ENCODE measurements around the gene HEG1.
A peak's percentile ranks its signal among the peaks of the same experiment; 100 is the strongest.

HEG1 gene

DNA sequence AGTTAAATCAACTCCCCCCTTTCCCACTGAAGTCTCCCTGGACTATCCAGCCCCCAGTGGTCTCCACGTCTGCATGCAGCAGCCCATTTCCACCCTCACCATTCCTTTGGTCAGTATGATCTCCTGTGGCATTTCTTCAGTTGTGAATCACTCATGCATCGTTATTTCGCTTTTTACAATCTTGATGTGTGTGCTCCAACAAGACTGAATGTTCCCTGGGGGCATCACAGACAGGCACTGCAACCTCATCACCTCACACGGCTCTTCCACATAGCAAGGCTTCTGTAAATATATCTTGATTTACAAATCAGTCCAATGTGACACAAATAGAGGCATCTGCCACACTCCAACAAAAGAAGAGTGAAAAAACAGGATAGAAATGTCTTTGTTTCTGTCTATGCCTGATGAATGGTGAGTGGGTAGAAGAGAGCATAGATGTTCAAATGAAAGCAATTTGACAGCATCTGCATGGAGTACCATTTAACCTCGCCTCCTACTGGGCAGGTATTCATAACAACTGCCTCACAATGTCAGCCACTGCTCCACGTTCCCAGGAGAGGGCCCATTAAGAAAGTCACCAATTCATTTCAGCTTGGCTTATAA, 5.2 kb downstream of the HEG1 start:
- DNase-seq (ENCODE audit: low spot score): no peak
- no peak for FAIRE-seq

DNA sequence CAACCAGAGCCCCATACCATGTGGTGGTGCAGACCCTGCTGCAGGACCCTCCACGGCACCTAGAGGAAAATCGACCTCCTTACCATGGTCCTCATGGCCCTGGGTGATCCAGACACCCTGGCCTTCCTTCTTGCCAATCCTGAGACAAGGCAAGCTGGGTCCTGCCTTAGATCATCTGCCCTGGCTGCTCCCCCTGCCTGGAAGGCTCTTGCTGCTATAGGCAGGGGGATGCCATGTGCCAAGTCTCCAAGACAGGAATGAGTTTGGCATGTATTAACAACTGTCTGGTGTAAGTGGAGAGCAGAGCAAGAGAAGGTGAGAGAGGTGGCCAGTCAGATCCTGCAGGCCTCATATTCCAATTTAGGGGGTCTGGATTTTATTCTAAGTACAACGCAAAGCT, 7.5 kb downstream of the HEG1 start:
- FAIRE-seq: no peak
- DNase-seq (ENCODE audit: low spot score): no peak

DNA sequence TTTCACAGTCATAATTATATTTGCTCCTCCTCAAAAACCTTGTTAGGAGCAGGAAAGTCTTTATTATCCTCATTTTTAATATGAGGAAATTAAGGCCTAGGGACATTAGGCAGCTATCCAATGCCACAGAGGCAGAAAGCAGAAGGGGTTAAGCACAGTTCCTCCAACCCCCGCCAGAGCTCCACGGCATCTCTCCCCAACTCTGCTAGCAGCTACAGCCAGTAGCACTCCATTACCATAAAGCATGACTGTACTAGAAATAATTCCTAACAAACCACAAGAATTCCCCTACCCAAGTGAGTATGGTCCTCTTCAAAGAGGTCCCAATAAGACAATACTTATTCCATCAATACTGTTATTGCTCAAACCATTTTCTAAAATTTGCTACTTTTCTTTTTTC, 9.8 kb downstream of the HEG1 start:
- FAIRE-seq (no peak), DNase-seq (ENCODE audit: low spot score) (peak; percentile 89)

GRCh38 chr3:125045194-125045593, 10.6 kb downstream of the HEG1 start:
- FAIRE-seq (no peak), DNase-seq (ENCODE audit: low spot score) (no peak)

DNA sequence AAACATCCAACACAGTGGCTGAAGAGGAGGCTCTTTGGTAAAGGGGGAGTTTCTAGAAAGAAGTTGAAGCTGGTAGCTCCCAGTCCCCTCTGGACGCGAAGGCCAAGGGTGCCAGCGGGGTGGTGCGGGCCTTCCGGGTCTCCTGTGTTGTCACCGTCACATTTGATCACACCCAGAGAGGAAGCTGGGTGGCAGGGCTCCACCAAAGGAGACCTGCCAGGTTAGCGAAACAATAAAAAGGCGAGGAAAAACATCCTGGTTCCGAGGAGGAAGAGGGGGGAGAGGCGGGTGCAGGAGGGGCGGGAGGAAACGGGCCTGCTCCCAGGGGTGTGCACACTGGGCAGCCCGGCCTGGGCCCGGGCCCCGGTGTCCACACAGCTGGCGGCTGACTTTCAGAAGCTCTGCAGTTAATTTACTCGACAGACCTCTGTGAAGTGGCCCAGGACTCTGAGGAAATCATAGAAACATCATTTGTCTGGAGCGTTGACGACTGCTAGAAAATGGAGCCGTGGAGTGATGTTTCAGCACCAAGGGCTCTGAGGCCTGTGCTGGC, 12.1 kb downstream of the HEG1 start:
- DNase-seq (ENCODE audit: low spot score) (no peak), FAIRE-seq (no peak)

- DNase-seq (ENCODE audit: low spot score): no peak
- no peak for FAIRE-seq
Observed at GRCh38 chr3:125042725-125043406, 12.9 kb downstream of the HEG1 start.

DNA sequence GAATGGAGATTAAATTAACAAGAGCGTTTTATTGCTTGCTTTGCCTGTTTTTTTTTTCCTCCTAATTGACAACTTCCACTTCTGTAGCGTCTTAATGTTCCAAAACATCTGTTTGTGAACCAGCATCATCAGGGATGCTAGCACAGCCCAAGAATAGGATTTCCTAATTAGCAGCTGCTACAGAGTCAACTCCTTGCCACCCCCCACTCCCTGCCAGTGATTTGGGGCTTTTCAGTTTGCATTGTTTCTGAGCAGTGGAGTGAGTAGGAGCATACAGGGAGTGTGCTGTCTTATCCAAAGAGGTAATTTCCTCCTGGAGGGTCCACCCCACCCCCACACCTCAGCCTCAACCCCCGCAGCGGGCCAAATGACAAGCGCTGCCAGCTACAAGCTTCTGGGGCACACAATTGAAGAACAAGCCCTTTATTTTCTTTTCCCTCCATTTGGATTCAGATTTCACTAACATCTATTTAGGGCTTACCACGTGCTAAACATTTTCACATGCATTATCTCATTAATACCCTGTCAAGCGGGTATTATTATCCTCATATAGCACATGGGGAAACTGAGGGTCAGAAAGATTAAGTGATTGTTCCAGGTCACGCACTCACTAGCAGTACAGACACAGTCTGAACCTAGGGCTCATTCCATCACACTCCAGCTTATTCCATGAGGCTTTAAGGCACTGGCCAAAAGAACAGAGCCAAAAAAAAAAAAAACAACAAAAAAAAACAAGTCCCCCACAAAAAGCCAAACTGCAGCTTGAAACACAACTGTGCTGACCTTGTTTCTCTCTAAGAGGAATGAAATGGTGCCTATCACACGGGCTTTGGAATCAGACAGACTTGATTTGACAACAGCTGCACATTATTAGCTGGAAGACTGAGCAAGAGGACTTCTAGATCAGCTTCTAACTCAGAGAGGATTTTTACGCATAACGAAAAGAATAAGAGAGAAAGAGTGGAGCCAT, 16.4 kb downstream of the HEG1 start:
- FAIRE-seq (no peak), DNase-seq (ENCODE audit: low spot score) (no peak)

DNA sequence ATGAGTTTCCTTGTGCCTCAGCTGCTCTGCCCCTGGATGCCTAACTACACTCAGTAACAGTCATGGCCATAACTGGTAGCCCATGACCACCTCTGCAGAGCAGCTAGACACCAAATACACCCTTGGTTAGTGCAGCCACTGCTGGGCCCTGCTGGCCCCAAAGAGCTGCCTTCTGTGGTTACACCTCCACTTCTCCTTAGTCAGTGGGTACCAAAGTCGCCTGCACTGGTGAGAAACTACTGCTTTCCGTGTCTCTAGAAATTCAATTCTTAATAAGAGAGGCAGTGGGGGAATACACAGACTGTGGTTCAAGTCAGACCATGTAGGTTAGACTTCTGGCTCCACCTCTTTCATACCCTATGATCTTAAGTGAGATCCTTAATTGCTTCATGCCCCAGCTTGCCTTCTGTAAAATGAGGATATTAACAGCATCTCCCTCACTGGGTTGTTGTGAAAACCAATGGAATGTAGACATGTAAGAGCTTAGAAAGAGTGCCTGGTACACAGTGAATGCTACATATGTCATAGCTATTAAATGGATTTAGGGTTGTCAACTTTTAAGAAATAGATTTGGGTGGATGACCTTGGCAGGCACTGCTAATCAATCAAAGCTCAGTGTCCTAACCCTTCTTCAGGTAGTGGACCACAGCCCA, 18.2 kb downstream of the HEG1 start:
- no peak for FAIRE-seq
- DNase-seq (ENCODE audit: low spot score): no peak

DNA sequence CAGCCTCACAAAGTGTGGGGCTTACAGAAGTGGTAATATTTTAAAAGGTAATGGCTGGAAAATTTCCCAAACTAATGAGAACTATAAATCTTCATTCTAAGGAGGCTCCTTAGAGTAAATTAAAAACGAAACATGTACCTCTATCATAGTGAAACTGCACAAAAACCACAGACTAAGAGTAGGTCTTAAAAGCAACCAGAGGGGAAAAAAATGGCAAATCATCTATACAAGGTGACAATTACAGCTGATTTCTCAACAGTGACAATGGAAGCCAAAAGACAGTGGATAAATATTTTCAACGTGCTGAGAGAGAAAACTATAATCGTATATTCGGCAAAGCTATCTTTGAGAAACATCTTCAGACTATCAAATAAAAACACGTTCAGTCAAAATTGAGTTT, 20.6 kb downstream of the HEG1 start:
- FAIRE-seq (no peak), DNase-seq (ENCODE audit: low spot score) (no peak)

DNA sequence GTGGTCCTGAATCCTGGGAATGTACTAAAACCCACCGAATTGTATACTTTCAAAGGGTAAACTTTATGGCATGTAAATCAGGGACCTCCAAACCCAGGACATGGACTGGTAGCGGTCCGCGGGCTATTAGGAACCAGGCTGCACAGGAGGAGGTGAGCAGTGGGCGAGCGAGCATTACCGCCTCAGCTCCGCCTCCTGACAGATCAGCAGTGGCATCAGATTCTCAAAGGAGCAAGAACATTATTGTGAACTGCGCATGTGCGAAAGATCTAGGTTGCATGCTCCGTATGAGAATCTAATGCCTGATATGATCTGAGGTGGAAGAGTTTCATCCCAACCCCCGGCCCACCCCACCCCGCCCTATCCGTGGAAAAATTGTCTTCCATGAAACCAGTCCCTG, 22.2 kb downstream of the HEG1 start:
- no peak for FAIRE-seq

GRCh38 chr3:125033135-125033534, 22.7 kb downstream of the HEG1 start:
- FAIRE-seq (no peak), DNase-seq (ENCODE audit: low spot score) (no peak)

More for the DNA sequence above, 22.2 kb downstream of the HEG1 start:
- no peak for DNase-seq (ENCODE audit: low spot score)

GRCh38 chr3:125032683-125033082, 23.1 kb downstream of the HEG1 start:
- DNase-seq (ENCODE audit: low spot score): no peak
- FAIRE-seq: no peak

DNA sequence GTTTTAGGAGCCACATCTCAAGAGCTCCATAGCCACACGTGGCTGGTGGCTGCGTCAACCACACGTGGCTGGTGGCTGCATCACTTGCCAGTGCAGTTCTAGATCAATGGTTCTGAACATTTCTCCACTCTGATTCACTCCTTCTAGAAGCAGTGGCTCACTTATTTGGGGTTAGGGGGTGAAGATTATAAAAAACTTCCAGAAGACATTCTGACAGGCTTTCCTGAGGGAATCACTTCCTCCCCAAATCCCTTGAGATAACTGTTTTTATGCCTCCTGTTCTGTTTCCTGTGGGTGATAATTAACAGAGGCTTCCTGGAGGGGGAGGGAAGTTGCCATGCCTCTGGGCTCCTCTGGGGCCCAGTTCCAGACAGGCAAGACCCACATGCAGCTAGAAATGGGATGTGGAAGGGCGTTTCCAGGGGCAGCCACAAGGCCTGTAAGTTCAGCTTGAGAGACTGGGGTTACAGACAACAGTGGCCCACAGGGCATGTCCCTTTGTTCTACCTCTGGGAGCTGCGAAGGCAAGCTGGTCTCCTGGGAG, 23.6 kb downstream of the HEG1 start:
- no peak for DNase-seq (ENCODE audit: low spot score)
- no peak for FAIRE-seq

GRCh38 chr3:125031544-125031943, 24.3 kb downstream of the HEG1 start:
- FAIRE-seq: peak; percentile 59
- DNase-seq (ENCODE audit: low spot score): no peak

GRCh38 chr3:125028657-125029056, 27.1 kb downstream of the HEG1 start:
- FAIRE-seq (no peak), DNase-seq (ENCODE audit: low spot score) (no peak)

GRCh38 chr3:125025642-125026041, 30.2 kb downstream of the HEG1 start:
- no peak for FAIRE-seq

GRCh38 chr3:125024817-125025216, 31.0 kb downstream of the HEG1 start:
- DNase-seq (ENCODE audit: low spot score) (no peak), FAIRE-seq (no peak)

More at GRCh38 chr3:125025642-125026041, 30.2 kb downstream of the HEG1 start:
- DNase-seq (ENCODE audit: low spot score): no peak

DNA sequence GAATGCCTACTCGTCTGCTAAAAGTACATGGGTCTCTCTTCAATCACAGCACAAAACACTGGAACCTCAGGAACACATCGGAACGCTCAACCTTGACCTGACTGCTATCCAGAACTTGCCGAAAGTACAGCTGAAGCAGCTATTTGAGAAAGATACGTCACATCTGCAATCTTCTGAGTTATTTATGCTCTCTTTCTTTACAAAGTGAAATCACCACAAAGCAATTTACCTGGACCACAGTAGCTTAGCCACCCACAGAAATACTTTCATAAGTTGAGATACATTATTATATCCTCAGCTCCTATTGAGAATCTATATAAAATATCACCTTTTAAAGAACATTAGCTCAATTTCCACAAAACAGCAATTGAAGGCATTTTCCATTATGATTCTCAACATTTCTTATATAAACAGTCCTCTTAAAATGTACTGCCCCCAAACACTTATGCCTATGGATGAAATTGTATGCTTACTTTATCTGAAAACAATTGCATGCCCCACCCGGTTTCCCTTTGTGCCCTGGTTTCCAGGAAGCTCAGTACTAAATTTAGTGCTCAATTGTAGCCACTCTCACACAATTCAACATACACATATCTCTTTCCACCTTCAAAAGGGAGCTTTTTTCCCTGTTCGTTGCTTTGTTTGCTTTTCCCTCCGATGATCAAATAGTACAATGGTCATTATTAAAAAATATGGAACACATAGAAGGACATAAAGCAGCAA, 31.8 kb downstream of the HEG1 start:
- no peak for DNase-seq (ENCODE audit: low spot score)
- FAIRE-seq: no peak

- DNase-seq (ENCODE audit: low spot score): no peak
- no peak for FAIRE-seq
Observed at GRCh38 chr3:125022206-125022605, 33.6 kb downstream of the HEG1 start.

- DNase-seq (ENCODE audit: low spot score) (no peak), FAIRE-seq (no peak)
Observed at GRCh38 chr3:125019271-125019670, 36.5 kb downstream of the HEG1 start.
